ENCODE data around the gene ECI2. TPM values are rescaled to one million over a fixed set of nuclear protein-coding genes. Genes with fewer than 3 reads are reported as not detected.
A peak's percentile ranks its signal among the peaks of the same experiment; 100 is the strongest.

The ECI2 gene
- total and polyA plus RNA-seq, 5 donors from 2014 or later: 18.8 to 102 (median 85.7) TPM

GRCh38 chr6:4170297-4170696 lies 34.9 kb upstream of the ECI2 start:
- H3K27me3 Mint-ChIP-seq: peaks cover 19% of the 10 kb centered on the region
- Histone ChIP-seq H3K4me1 (ENCODE audit: control insufficient read depth, insufficient read depth, low read length, poor library complexity, severe bottlenecking) (no peaks in the 10 kb centered on the region), H3K9me3 (ENCODE audit: control insufficient read depth in 2 of 2, low read length in 2 of 2) (peaks cover 0 to 3% of the 10 kb centered on the region in 2 experiments), H3K27me3 (ENCODE audit: control insufficient read depth, insufficient read depth, low read length) (peaks cover 6% of the 10 kb centered on the region), H3K36me3 (ENCODE audit: control insufficient read depth, insufficient read depth, low read length) (no peaks in the 10 kb centered on the region), H3K27ac (ENCODE audit: insufficient read depth, low read length, poor library complexity, severe bottlenecking) (no peak overlapping the region), H3K4me3 (ENCODE audit: low read depth, low read length) (no peak overlapping the region)
- no peak overlapping the region for H3K4me3 Mint-ChIP-seq
- H3K9me3 Mint-ChIP-seq: peaks cover 0 to 5% (median 0%) of the 10 kb centered on the region in 7 donors
- no peak overlapping the region for H3K27ac Mint-ChIP-seq
- no peak for ATAC-seq (ENCODE audit: low read depth in 2 of 2)
- no peak for DNase-seq
- H3K36me3 Mint-ChIP-seq: no peaks in the 10 kb centered on the region
- H3K4me1 Mint-ChIP-seq: peaks cover 0 to 4% (median 0%) of the 10 kb centered on the region in 4 donors

DNA sequence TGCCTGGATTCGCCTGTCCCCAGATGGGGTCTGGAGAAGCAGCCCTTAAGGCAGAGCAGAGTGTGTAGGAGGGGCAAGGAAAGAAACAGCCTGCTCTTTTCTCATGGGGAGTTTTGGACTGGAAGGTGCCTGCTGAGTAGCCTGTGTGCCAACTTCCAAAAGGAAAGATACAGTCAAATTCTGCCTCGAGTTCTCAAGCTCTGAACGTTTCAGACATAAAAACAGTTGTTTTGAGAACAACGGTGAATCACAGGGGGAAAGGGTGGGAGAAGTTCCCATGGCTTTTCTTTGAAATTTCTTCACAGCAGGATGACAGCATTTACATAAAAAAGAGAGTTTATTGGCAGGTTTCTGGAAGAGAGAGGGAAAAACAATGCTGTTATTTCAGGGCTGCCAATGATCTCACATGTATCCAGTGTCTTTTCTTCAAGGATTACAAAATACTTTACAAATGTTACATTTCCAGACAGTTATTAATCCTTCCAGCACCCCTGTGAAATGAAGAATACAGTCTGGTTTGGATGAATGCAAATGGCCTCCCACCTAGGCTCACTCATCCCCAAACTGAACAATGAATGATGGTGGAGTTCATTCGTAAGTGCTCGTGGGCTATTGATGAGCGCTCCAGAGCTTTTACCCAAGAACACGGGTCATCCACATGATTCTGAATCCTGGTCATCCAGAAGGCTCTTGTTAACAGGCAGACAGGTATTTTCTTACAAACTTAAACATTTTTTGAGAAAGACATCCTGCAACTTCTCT lies 33.8 kb upstream of the ECI2 start:
- H3K4me3 Mint-ChIP-seq: no peak overlapping the region
- H3K27ac Mint-ChIP-seq: peak overlapping the region in 1 of 3 donors; percentile 43
- H3K9me3 ChIP-seq (ENCODE audit: control insufficient read depth in 2 of 2, low read length in 2 of 2): peaks cover 0 to 3% of the 10 kb centered on the region in 2 experiments
- H3K27ac ChIP-seq (ENCODE audit: insufficient read depth, low read length, poor library complexity, severe bottlenecking): no peak overlapping the region
- no peak for ATAC-seq (ENCODE audit: low read depth in 2 of 2)
- DNase-seq: no peak
- H3K9me3 Mint-ChIP-seq: peaks cover 0 to 5% (median 0%) of the 10 kb centered on the region in 7 donors
- H3K36me3 ChIP-seq (ENCODE audit: control insufficient read depth, insufficient read depth, low read length): no peaks in the 10 kb centered on the region
- no peaks in the 10 kb centered on the region for H3K4me1 ChIP-seq (ENCODE audit: control insufficient read depth, insufficient read depth, low read length, poor library complexity, severe bottlenecking)
- peaks cover 0 to 2% (median 0%) of the 10 kb centered on the region in 4 donors for H3K4me1 Mint-ChIP-seq
- peaks cover 20% of the 10 kb centered on the region for H3K27me3 Mint-ChIP-seq
- H3K4me3 ChIP-seq (ENCODE audit: low read depth, low read length): no peak overlapping the region
- H3K27me3 ChIP-seq (ENCODE audit: control insufficient read depth, insufficient read depth, low read length): peaks cover 4% of the 10 kb centered on the region
- H3K36me3 Mint-ChIP-seq: no peaks in the 10 kb centered on the region

- H3K4me3 ChIP-seq (ENCODE audit: low read depth, low read length): no peak overlapping the region
- peaks cover 0 to 5% (median 0%) of the 10 kb centered on the region in 7 donors for H3K9me3 Mint-ChIP-seq
- peaks cover 20% of the 10 kb centered on the region for H3K27me3 Mint-ChIP-seq
- H3K36me3 Mint-ChIP-seq: no peaks in the 10 kb centered on the region
- H3K4me3 Mint-ChIP-seq: no peak overlapping the region
- H3K27me3 ChIP-seq (ENCODE audit: control insufficient read depth, insufficient read depth, low read length): peaks cover 4% of the 10 kb centered on the region
- DNase-seq (no peak), ATAC-seq (ENCODE audit: low read depth in 2 of 2) (no peak)
- peaks cover 0 to 3% of the 10 kb centered on the region in 2 experiments for H3K9me3 ChIP-seq (ENCODE audit: control insufficient read depth in 2 of 2, low read length in 2 of 2)
- peaks cover 0 to 2% (median 0%) of the 10 kb centered on the region in 4 donors for H3K4me1 Mint-ChIP-seq
- H3K27ac ChIP-seq (ENCODE audit: insufficient read depth, low read length, poor library complexity, severe bottlenecking): no peak overlapping the region
- no peaks in the 10 kb centered on the region for H3K4me1 ChIP-seq (ENCODE audit: control insufficient read depth, insufficient read depth, low read length, poor library complexity, severe bottlenecking)
- H3K36me3 ChIP-seq (ENCODE audit: control insufficient read depth, insufficient read depth, low read length): no peaks in the 10 kb centered on the region
- H3K27ac Mint-ChIP-seq: no peak overlapping the region
These were observed 32.5 kb upstream of the ECI2 start for GRCh38 chr6:4167833-4168232.

DNA sequence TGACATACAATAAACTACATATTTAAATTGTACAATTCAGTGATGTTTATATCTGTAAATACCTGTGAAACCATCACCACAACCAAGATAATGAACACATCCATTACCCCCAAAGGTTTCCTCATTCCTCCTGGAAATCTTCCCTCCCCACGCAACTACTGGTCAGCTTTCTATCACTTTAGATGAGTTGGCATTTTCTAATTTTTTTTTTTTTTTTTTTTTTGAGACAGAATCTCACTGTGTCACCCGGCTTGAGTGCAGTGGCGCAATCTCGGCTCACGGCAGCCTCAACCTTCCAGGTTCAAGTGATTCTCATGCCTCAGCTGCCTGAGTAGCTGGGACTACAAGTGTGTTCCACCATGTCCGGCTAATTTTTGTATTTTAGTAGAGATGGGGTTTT lies 31.7 kb upstream of the ECI2 start:
- Histone ChIP-seq H3K27ac (ENCODE audit: insufficient read depth, low read length, poor library complexity, severe bottlenecking) (no peak overlapping the region), H3K4me3 (ENCODE audit: low read depth, low read length) (no peak overlapping the region), H3K9me3 (ENCODE audit: control insufficient read depth in 2 of 2, low read length in 2 of 2) (peaks cover 0 to 3% of the 10 kb centered on the region in 2 experiments), H3K36me3 (ENCODE audit: control insufficient read depth, insufficient read depth, low read length) (no peaks in the 10 kb centered on the region), H3K27me3 (ENCODE audit: control insufficient read depth, insufficient read depth, low read length) (peaks cover 4% of the 10 kb centered on the region), H3K4me1 (ENCODE audit: control insufficient read depth, insufficient read depth, low read length, poor library complexity, severe bottlenecking) (no peaks in the 10 kb centered on the region)
- Mint-ChIP-seq H3K27me3 (peaks cover 16% of the 10 kb centered on the region), H3K27ac (no peak overlapping the region), H3K4me1 (peaks cover 0 to 2% (median 0%) of the 10 kb centered on the region in 4 donors), H3K9me3 (peaks cover 0 to 5% (median 0%) of the 10 kb centered on the region in 7 donors), H3K4me3 (no peak overlapping the region), H3K36me3 (no peaks in the 10 kb centered on the region)
- no peak for ATAC-seq (ENCODE audit: low read depth in 2 of 2)
- DNase-seq: no peak

GRCh38 chr6:4164456-4164855 lies 29.1 kb upstream of the ECI2 start:
- Mint-ChIP-seq H3K27me3 (peaks cover 10% of the 10 kb centered on the region), H3K9me3 (peaks cover 0 to 5% (median 0%) of the 10 kb centered on the region in 7 donors), H3K36me3 (no peaks in the 10 kb centered on the region), H3K4me1 (peaks cover 0 to 2% (median 0%) of the 10 kb centered on the region in 4 donors), H3K27ac (no peak overlapping the region), H3K4me3 (no peak overlapping the region)
- H3K4me3 ChIP-seq (ENCODE audit: low read depth, low read length): no peak overlapping the region
- no peaks in the 10 kb centered on the region for H3K4me1 ChIP-seq (ENCODE audit: control insufficient read depth, insufficient read depth, low read length, poor library complexity, severe bottlenecking)
- no peak for ATAC-seq (ENCODE audit: low read depth in 2 of 2)
- no peak for DNase-seq
- H3K36me3 ChIP-seq (ENCODE audit: control insufficient read depth, insufficient read depth, low read length): no peaks in the 10 kb centered on the region
- peaks cover 4% of the 10 kb centered on the region for H3K27me3 ChIP-seq (ENCODE audit: control insufficient read depth, insufficient read depth, low read length)
- H3K9me3 ChIP-seq (ENCODE audit: control insufficient read depth in 2 of 2, low read length in 2 of 2): peaks cover 0 to 3% of the 10 kb centered on the region in 2 experiments
- H3K27ac ChIP-seq (ENCODE audit: insufficient read depth, low read length, poor library complexity, severe bottlenecking): no peak overlapping the region

- Mint-ChIP-seq H3K27ac (no peak overlapping the region), H3K27me3 (peaks cover 10% of the 10 kb centered on the region), H3K9me3 (peaks cover 0 to 5% (median 0%) of the 10 kb centered on the region in 7 donors), H3K4me3 (no peak overlapping the region), H3K4me1 (peaks cover 0 to 2% (median 0%) of the 10 kb centered on the region in 4 donors), H3K36me3 (no peaks in the 10 kb centered on the region)
- DNase-seq (no peak), ATAC-seq (ENCODE audit: low read depth in 2 of 2) (no peak)
- Histone ChIP-seq H3K9me3 (ENCODE audit: control insufficient read depth in 2 of 2, low read length in 2 of 2) (peaks cover 0 to 3% of the 10 kb centered on the region in 2 experiments), H3K27me3 (ENCODE audit: control insufficient read depth, insufficient read depth, low read length) (peaks cover 4% of the 10 kb centered on the region), H3K27ac (ENCODE audit: insufficient read depth, low read length, poor library complexity, severe bottlenecking) (no peak overlapping the region), H3K36me3 (ENCODE audit: control insufficient read depth, insufficient read depth, low read length) (no peaks in the 10 kb centered on the region), H3K4me1 (ENCODE audit: control insufficient read depth, insufficient read depth, low read length, poor library complexity, severe bottlenecking) (no peaks in the 10 kb centered on the region), H3K4me3 (ENCODE audit: low read depth, low read length) (no peak overlapping the region)
These were observed 28.7 kb upstream of the ECI2 start for GRCh38 chr6:4164117-4164442.

DNA sequence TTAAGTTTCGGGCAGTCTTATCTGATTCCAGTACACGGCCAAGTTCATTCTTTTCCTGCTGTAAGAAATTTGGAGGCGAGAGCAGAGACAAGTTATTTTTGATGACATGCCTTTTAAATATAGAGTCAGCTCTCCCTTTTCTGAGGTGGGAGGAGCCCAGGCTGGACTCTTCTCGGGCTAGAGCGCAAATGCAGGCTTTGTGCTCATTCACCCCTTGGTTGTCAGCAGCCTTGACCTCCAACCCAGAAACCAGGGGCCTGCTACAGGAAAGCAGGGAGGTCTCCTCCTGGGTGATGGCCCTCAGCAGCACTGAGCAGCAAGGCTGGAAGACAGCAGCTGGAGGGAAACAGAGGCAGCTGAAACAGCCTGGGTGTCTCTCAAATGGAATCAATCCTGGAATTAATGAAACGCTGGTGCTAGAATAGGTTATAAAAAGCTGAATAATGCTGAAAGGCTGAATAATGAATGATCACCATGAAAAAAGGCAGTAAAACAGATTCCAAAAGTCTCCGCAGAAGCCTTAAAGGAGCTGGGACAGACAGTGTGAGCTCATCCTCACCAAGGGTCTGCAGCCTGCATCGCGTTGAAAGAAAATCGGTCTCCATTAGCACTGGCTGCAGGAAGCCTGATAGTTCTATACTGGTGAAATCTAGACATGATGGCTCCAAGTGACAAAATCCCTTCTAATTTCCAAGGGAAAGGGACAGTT lies 28.2 kb upstream of the ECI2 start:
- Mint-ChIP-seq H3K27ac (no peak overlapping the region), H3K36me3 (no peaks in the 10 kb centered on the region), H3K4me1 (peaks cover 0 to 2% (median 0%) of the 10 kb centered on the region in 4 donors), H3K4me3 (no peak overlapping the region), H3K9me3 (peaks cover 0 to 5% (median 0%) of the 10 kb centered on the region in 7 donors), H3K27me3 (peaks cover 14% of the 10 kb centered on the region)
- no peak overlapping the region for H3K4me3 ChIP-seq (ENCODE audit: low read depth, low read length)
- DNase-seq (no peak), ATAC-seq (ENCODE audit: low read depth in 2 of 2) (no peak)
- peaks cover 0 to 3% of the 10 kb centered on the region in 2 experiments for H3K9me3 ChIP-seq (ENCODE audit: control insufficient read depth in 2 of 2, low read length in 2 of 2)
- H3K4me1 ChIP-seq (ENCODE audit: control insufficient read depth, insufficient read depth, low read length, poor library complexity, severe bottlenecking): no peaks in the 10 kb centered on the region
- no peak overlapping the region for H3K27ac ChIP-seq (ENCODE audit: insufficient read depth, low read length, poor library complexity, severe bottlenecking)
- H3K27me3 ChIP-seq (ENCODE audit: control insufficient read depth, insufficient read depth, low read length): peaks cover 4% of the 10 kb centered on the region
- no peaks in the 10 kb centered on the region for H3K36me3 ChIP-seq (ENCODE audit: control insufficient read depth, insufficient read depth, low read length)
